ENCODE results near the gene CACNA1B. TPM values are rescaled to one million over a fixed set of nuclear protein-coding genes. Genes with fewer than 3 reads are reported as not detected.
"Not testable (repeated sequence)": the region's sequence is repeated elsewhere in the genome, so short reads cannot be mapped to it uniquely, and the experiment has no call there.

Gene CACNA1B
- total RNA-seq, 1 experiment from 2014 or later: 0.03 TPM

DNA sequence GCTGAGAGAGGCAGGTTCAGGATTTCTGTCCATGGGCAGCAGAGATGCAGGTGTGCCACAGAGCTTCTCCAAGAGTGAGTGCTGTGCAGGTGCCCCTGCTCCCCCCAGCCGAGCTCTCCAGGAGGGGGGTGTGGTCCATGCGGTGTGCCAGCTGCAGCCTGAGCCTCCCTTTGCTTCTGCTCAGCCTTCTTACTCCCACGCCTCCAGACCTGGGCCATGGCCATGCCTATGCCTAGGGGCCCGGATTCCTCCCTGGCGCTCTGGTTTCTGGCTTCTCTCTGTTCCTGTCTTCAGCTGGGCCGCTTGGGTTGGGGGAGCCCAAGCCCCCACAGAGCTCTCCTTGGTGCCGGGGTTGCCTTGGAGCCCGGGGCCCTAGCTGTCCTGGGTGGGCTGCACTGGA, 133.3 kb downstream of the CACNA1B start:
- H3K36me3 ChIP-seq: no peaks in the 10 kb centered on the region
- H3K27me3 ChIP-seq (replicated peaks): no peaks in the 10 kb centered on the region
- H3K27ac ChIP-seq: no peak overlapping the region
- no peak overlapping the region for H3K4me3 ChIP-seq
- no peaks in the 10 kb centered on the region for H3K4me1 ChIP-seq (replicated peaks)
- no peaks in the 10 kb centered on the region for H3K9me3 ChIP-seq (replicated peaks)
- DNase-seq (ENCODE audit: low read depth in 1 of 2, low spot score in 2 of 2): no peak

DNA sequence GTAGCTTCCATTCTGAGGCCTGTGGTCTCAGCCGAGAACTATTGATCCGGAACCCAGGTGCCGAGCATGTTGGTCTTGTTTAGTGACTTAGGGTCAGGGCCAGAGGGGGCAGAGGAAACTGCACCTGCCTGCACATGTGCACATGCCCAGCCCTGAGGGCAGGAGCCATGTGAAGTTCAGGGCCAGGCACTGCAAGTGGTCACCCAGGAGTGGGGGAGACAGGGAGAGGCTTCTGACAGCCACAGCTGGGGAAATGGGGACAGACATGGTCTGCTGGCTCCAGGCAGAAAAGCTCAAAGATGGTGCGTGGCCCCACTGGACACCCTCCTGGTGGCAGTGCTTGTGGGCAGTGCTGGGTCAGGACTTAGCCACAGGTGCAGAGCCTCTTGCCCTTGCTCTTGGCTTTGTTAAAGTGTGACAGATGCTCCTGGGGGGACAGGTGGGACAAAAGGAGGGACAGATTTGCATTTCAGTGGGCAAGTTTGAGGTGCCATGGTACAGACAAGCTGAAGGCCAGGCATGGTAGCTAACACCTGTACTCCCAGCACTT, 134.4 kb downstream of the CACNA1B start:
- H3K9me3 ChIP-seq (replicated peaks): no peaks in the 10 kb centered on the region
- no peak overlapping the region for H3K27ac ChIP-seq
- H3K4me3 ChIP-seq: no peak overlapping the region
- no peaks in the 10 kb centered on the region for H3K4me1 ChIP-seq (replicated peaks)
- H3K27me3 ChIP-seq (replicated peaks): no peaks in the 10 kb centered on the region
- H3K36me3 ChIP-seq: no peaks in the 10 kb centered on the region
- DNase-seq (ENCODE audit: low read depth in 1 of 2, low spot score in 2 of 2): no peak

DNA sequence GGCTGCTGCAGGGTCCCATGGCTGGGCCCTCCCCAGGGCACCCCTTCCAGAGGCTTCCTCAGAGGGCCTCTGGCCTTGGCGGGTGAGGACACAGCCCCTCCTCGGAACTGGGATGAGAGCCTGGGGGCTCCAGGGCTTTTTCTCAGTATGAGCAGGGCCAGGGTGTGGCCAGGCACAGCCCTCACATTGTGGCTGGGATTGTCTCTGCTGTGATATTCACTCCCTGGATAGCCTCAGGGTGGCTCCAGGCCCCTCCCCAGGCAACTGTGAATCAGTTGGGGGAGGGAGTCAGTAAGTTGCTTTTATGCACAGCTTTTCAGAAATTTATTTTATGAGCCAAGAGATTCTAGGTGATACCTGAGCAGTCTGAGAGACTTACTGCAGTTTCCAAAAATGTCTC, 135.7 kb downstream of the CACNA1B start:
- H3K36me3 ChIP-seq: no peaks in the 10 kb centered on the region
- H3K4me3 ChIP-seq: no peak overlapping the region
- H3K9me3 ChIP-seq (replicated peaks): no peaks in the 10 kb centered on the region
- no peaks in the 10 kb centered on the region for H3K27me3 ChIP-seq (replicated peaks)
- no peaks in the 10 kb centered on the region for H3K4me1 ChIP-seq (replicated peaks)
- H3K27ac ChIP-seq: no peak overlapping the region
- DNase-seq (ENCODE audit: low read depth in 1 of 2, low spot score in 2 of 2): no peak

DNA sequence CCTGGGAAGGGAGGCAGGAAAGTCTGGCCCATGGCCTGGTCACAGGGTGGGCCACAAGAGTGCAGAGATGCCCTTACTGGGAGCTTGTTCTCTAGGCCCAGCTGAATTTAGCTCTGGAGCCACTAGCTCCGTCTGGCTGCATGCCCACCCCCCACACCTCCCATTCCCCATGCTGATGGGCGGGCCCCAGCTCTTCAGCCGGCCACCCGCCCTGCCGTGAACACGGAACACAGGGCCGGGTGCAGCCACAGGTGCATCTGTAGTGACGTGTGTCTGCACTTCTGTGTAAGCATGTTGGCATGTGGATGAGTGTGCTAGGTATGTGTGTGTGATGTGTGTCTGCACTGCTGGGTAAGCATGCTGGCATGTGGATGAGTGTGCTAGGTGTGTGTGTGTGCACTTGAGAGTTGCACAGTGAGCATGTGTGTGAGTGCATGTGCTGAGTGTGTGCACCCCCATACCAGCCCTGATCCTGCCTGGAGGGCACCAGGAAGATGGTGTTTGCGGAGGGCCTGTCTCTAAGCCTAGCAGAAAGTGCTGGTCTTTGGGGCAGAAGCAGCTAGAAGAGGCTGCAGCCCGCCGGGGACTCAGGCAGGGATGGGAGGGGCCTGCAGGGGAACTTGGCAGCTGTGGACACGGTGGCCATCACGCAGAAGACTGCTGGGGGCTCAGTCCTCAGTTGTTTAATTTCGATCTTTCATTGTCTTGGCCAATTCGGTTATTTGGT, 136.4 kb downstream of the CACNA1B start:
- Histone ChIP-seq H3K4me3 (no peak overlapping the region), H3K4me1 (replicated peaks) (no peaks in the 10 kb centered on the region), H3K27ac (no peak overlapping the region), H3K27me3 (replicated peaks) (no peaks in the 10 kb centered on the region), H3K36me3 (no peaks in the 10 kb centered on the region), H3K9me3 (replicated peaks) (no peaks in the 10 kb centered on the region)
- no peak for DNase-seq (ENCODE audit: low read depth in 1 of 2, low spot score in 2 of 2)

DNA sequence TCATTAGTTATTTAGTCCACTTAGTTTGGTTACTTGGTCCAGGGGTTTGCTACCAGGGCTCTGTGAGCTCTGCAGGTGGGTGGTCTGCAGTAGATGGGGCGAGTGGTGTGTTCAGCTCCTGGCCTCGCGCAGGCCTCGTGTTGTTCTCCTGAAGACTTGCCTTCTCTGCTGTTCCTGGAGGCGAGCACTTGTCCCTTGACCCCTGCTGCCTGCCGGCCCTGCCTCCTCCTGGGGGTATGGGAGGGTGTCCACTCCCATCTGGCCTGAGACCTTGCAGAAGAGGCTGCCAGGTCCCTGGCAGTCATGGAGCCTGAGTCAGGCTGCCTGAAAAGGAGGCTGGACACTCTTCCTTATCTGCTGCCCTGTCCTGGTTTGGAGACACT, 137.0 kb downstream of the CACNA1B start:
- H3K36me3 ChIP-seq: no peaks in the 10 kb centered on the region
- no peak overlapping the region for H3K4me3 ChIP-seq
- H3K9me3 ChIP-seq (replicated peaks): no peaks in the 10 kb centered on the region
- H3K27ac ChIP-seq: no peak overlapping the region
- no peak for DNase-seq (ENCODE audit: low read depth in 1 of 2, low spot score in 2 of 2)
- no peaks in the 10 kb centered on the region for H3K4me1 ChIP-seq (replicated peaks)
- no peaks in the 10 kb centered on the region for H3K27me3 ChIP-seq (replicated peaks)

DNA sequence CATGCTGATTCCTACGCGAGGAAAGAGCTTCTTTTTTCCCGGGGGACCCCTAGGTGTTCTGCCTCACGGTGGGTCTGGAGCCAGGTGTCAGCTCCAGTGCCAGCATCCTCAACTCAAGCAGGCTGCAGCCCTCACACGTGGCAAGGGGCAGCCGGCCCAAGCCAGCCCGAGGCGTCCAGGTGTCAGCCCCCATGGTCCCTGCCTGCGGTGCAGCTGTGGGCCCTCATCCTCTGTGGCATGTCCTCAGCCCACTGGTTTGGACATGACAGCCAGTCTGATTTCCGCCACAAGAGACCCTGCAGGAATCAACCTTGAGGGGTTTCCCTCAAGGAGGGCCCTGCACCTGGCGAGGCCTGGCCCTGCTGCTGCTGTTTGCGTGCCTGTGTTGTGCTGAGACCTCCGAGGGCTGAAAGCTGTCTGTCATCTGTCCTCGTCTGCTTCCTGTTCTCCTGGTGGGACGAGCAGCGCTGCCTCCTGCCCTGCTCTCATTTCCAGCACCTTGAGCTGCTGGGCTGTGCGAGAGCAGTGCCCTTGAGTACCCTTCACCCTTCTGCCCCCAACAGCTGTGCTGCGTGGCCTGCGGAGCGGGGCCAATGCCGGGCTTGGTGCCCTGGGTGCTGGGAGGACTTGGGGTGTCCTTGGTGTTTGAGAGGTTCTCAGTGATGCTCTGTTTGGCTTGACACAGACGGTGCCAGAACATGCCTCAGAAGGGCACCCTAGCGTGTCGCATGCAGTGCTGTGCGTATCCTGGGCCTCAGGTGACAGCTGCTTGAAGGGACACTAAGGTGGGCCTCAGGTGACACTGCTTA, 137.6 kb downstream of the CACNA1B start:
- Histone ChIP-seq H3K27ac (no peak overlapping the region), H3K9me3 (replicated peaks) (no peaks in the 10 kb centered on the region), H3K36me3 (no peaks in the 10 kb centered on the region), H3K4me3 (no peak overlapping the region), H3K27me3 (replicated peaks) (no peaks in the 10 kb centered on the region), H3K4me1 (replicated peaks) (no peaks in the 10 kb centered on the region)
- DNase-seq (ENCODE audit: low read depth in 1 of 2, low spot score in 2 of 2): no peak

DNA sequence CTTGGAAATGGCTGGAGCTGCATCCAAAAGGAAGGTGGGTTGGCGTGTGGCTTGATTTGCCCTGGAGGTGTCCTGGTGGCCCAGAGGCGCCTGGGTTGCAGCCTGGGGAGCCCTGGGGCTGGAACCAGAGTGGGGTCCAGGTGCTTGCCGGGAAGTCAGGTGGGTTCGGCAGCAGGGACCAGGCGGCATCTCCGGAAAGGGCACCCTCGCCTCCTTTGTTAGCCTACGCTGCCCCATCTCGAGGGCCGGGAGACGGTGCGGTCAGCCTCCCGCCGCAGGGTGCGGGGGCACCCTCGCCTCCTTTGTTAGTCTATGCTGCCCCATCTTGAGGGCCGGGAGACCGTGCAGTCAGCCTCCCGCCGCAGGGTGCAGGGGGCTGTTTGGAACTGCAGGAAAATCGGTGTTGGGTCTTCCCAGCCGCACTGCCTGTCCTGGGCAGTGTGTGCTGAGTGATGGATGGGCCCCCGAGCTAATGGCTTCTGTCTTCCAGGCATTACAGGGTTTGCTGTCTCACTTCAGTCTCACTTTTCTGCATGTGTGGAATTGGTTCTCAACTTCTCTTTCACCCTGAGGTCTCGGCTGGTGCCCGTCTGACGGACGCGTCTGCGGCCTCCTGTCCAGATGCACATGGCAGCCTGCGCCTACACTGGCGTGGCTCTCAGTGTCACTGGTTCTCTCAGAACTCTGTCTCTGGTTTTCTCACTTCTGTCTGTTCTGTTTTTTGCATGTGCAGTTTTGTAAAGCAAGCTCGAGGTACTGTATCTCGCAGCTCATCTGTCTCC, 139.0 kb downstream of the CACNA1B start:
- Histone ChIP-seq H3K9me3 (replicated peaks) (no peaks in the 10 kb centered on the region), H3K4me3 (no peak overlapping the region), H3K36me3 (no peaks in the 10 kb centered on the region), H3K4me1 (replicated peaks) (no peaks in the 10 kb centered on the region), H3K27ac (no peak overlapping the region), H3K27me3 (replicated peaks) (no peaks in the 10 kb centered on the region; the same call in 1 of the 2 replicates)
- no peak for DNase-seq (ENCODE audit: low read depth in 1 of 2, low spot score in 2 of 2)

DNA sequence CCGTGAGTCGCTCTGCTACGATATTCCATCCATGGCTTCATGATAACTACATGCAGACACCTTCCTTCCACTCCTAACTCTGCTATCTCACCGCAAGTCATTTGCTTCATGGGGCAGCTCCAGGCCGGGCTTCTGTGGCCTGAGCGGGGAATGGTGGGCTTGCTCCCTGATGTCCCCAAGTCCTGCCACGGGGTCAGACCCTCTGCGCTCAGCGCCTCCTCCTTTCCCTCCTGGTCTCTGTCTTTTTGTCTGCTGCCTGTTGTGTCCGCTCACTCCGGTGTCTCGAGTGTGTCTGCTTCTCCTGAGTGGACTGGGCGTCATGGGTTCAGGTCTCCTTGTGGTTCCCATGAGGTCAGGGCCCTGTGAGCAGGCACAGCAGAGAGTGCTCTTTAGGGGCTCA, 139.6 kb downstream of the CACNA1B start:
- Histone ChIP-seq H3K9me3 (replicated peaks) (no peaks in the 10 kb centered on the region), H3K36me3 (no peaks in the 10 kb centered on the region), H3K4me1 (replicated peaks) (no peaks in the 10 kb centered on the region), H3K4me3 (no peak overlapping the region), H3K27ac (no peak overlapping the region), H3K27me3 (replicated peaks) (peaks cover 6% of the 10 kb centered on the region)
- DNase-seq (ENCODE audit: low read depth in 1 of 2, low spot score in 2 of 2): no peak

DNA sequence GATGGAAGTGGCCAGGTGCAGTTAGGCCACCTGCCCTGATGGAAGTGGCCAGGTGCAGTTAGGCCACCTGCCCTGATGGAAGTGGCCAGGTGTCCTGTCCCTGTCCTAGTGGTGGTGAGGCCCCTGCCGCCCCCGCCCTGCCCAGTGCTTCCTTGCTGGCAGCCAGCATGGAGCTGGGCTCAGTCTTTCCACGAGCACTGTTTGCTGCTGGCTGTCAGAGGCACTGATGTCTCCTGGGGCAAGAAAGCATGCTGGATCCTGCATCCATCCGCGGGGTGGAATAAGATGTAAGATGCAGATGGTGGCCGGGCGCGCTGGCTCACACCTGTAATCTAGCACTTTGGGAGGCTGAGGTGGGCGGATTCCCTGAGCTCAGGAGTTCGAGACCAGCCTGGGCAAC, 141.9 kb downstream of the CACNA1B start:
- H3K27ac ChIP-seq; H3K9me3 ChIP-seq (replicated peaks); DNase-seq (ENCODE audit: low read depth in 1 of 2, low spot score in 2 of 2); H3K4me3 ChIP-seq; H3K36me3 ChIP-seq; H3K4me1 ChIP-seq (replicated peaks): not testable (repeated sequence)
- H3K27me3 ChIP-seq (replicated peaks): peaks cover 25% of the 10 kb centered on the region

DNA sequence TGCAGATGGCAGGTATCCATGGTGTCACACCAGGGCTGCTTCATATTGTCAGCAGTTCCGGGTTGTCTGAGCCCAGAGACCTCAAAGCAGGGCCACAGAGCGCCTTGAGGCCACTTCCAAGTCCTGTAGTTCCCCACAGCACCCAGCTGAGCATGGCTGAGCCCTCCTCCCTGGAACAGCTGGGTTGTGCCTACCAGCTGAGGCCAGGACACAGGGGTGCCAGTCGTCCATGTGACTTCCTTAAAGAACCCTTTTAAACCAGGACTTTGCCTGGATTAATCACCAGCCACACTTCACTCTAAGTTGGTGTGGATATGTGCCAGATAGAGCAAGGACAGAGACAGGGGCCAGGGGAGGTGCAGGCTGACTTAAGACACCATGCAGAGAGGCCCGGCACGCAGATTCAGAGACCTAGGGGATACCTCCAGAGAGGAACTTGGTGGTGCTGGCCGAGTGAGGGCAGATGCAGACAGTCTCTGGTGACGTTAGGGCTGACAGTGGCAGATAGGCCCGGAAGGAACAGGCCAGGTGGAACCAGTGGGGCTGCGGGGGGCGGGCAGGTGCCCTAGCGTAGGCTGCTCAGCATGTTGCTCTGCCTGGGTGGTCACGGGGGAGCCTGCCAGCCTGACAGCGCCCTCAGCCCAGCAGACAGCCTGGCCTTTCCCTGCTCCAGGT, 142.7 kb downstream of the CACNA1B start:
- H3K27me3 ChIP-seq (replicated peaks): peaks cover 25% of the 10 kb centered on the region

DNA sequence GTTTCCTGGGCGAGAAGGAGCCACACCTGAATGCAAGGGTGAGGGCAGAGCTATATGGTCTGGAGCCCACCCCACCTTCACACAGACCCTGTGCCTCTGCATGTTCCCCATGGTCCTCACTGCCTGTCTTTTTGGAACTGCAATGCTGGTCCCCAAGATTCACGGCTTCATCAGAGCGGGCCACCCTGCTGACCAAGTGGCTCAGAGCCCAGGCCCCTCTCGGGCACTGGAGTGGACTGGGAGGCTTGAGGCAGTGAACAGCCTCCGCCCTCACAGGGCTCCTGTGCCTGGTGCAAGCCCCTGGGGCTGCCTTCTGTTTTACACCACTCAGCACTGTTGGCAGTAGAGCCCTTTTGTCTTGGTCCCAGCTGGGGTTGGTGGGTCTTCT, 143.2 kb downstream of the CACNA1B start:
- peaks cover 25% of the 10 kb centered on the region for H3K27me3 ChIP-seq (replicated peaks)
- H3K36me3 ChIP-seq: no peaks in the 10 kb centered on the region
- no peak for DNase-seq (ENCODE audit: low read depth in 1 of 2, low spot score in 2 of 2)
- no peaks in the 10 kb centered on the region for H3K4me1 ChIP-seq (replicated peaks)
- no peaks in the 10 kb centered on the region for H3K9me3 ChIP-seq (replicated peaks)
- no peak overlapping the region for H3K27ac ChIP-seq
- no peak overlapping the region for H3K4me3 ChIP-seq

More for the DNA sequence above, 142.7 kb downstream of the CACNA1B start:
- H3K36me3 ChIP-seq: no peaks in the 10 kb centered on the region
- H3K9me3 ChIP-seq (replicated peaks): no peaks in the 10 kb centered on the region
- no peak overlapping the region for H3K27ac ChIP-seq
- H3K4me3 ChIP-seq: no peak overlapping the region
- DNase-seq (ENCODE audit: low read depth in 1 of 2, low spot score in 2 of 2): no peak
- H3K4me1 ChIP-seq (replicated peaks): no peaks in the 10 kb centered on the region

DNA sequence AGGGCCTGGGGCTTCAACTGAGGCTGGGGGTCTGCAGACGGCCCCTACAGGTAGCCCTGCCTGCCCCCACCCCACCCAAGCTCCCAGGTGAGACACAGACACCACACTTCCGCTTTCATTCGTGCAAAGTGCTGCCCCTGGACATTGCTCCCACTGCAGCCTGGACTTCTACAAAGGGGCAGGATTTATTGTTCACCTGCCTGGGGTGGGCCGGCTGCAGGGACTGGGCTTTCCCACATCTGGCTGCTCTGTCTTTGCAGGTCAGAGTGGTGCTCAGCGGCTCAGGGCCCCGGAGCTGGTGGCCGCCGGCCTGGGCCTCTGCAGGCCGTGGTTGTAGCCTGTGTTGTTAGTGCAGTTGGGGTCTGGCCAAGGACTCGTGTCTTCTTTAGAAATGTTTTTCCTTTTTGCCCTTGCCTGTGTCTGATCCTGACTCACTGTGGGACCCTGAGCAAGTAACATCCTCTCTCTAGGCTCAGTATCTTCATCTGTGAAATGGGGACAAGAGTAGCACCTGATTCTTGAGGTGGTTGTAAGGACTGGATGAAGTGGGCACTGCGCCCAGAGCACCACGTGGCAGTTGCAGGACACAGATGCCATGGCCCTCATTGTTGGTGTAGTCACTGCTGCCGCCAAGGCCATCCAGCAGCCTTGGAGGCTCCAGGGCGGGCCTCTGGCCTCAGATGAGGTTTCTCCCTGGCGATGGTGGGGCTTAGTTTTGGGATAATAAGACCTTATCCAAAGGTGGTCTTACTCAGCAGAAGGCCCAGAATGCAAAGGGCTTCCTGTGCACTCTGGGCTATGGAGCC, 143.9 kb downstream of the CACNA1B start:
- H3K27ac ChIP-seq: no peak overlapping the region

More for the DNA sequence above, 143.9 kb downstream of the CACNA1B start:
- Histone ChIP-seq H3K9me3 (replicated peaks) (no peaks in the 10 kb centered on the region), H3K4me1 (replicated peaks) (no peaks in the 10 kb centered on the region), H3K27me3 (replicated peaks) (peaks cover 28% of the 10 kb centered on the region), H3K36me3 (no peaks in the 10 kb centered on the region), H3K4me3 (no peak overlapping the region)
- DNase-seq (ENCODE audit: low read depth in 1 of 2, low spot score in 2 of 2): no peak

Data from SJSA1 (cell line).